HCT116 (cell line): ENCODE data around the gene MAJIN.

Source experiments
- CTCF ChIP-seq, 3 experiments: fragments of 200-600 bp in 1 of 3; sonication (generic) in 1 of 3; IDR thresholded peaks in 2 of 3; conservative IDR thresholded peaks in 1 of 3; 2 replicates each; pipeline ENCODE4 v1.5.1; 2012 to 2017; ENCODE audit warnings: low read depth in 2 of 3, low read length in 2 of 3, antibody characterized with exemption in 1 of 3, borderline replicate concordance in 1 of 3, control low read depth in 1 of 3, mild to moderate bottlenecking in 1 of 3, mixed read lengths in 1 of 3, mixed run types in 1 of 3, moderate library complexity in 1 of 3; ENCODE audit not compliant: insufficient read depth in 1 of 3
- POLR2AphosphoS5 ChIP-seq: IDR thresholded peaks from 2 replicates; pipeline ENCODE4 v1.6.1; 2011; ENCODE audit warnings: mild to moderate bottlenecking, low read depth, low read length, moderate library complexity

GRCh38 chr11:64934682-64935358, 37.1 kb downstream of the MAJIN start:
- no peak for TF ChIP-seq CTCF (IDR thresholded peaks at IDR 0.05 in 2 of 3, conservative IDR thresholded peaks at IDR 0.05 in 1 of 3; ENCODE audit: borderline replicate concordance in 1 of 3, insufficient read depth in 1 of 3, low read depth in 2 of 3, low read length in 2 of 3)
- TF ChIP-seq POLR2AphosphoS5, result no peak
